ENCODE data around the gene FAM222A. TPM values are rescaled to one million over a fixed set of nuclear protein-coding genes. Genes with fewer than 3 reads are reported as not detected.
A peak's percentile ranks its signal among the peaks of the same experiment; 100 is the strongest.

FAM222A gene
- total RNA-seq, 1 experiment from 2014 or later: 12.8 TPM

DNA sequence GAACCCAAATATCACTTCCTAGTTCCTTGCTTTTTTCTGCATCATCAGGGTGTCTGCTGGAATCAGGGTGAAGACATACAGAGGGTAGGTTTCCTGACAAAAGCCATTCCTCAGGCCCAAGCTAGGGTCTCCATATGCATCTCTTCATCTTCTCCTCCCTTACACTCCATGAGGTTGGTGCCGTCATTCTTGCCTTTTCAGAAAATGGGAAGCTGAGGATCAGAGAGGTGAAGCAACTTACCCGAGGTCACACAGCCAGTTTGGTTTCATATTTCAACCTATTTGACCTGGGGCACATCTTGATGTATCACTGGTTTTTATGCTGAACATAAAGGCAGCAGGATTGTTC is 7.3 kb upstream of the FAM222A start:
- Histone ChIP-seq H3K27ac (ENCODE audit: low read length) (peak overlapping the region; percentile 17; the same call in 1 of the 2 replicates), H3K27me3 (ENCODE audit: control insufficient read depth, insufficient read depth, low read length) (no peaks in the 10 kb centered on the region), H3K9me3 (ENCODE audit: control insufficient read depth, insufficient read depth, low read depth, low read length) (no peaks in the 10 kb centered on the region), H3K4me1 (ENCODE audit: control insufficient read depth, insufficient read depth, low read length) (peaks cover 28% of the 10 kb centered on the region), H3K4me3 (ENCODE audit: low read depth in 2 of 2, low read length in 2 of 2) (no peak overlapping the region), H3K36me3 (ENCODE audit: control insufficient read depth, insufficient read depth, low read length) (no peaks in the 10 kb centered on the region)
- intact Hi-C loops (cut with micrococcal nuclease; ENCODE audit: unreplicated experiment): no loop called here
- DNase-seq (ENCODE audit: low read depth, low spot score): no peak
- TF ChIP-seq SIN3A (IDR thresholded peaks at IDR 0.05; ENCODE audit: borderline replicate concordance, insufficient read depth, low read depth, low read length) (no peak), TCF7L2 (IDR thresholded peaks at IDR 0.05; ENCODE audit: low read depth, low read length) (no peak), POLR2AphosphoS5 (IDR thresholded peaks at IDR 0.05; ENCODE audit: low read depth, low read length) (no peak)
- TF ChIP-seq, protein P1, sequence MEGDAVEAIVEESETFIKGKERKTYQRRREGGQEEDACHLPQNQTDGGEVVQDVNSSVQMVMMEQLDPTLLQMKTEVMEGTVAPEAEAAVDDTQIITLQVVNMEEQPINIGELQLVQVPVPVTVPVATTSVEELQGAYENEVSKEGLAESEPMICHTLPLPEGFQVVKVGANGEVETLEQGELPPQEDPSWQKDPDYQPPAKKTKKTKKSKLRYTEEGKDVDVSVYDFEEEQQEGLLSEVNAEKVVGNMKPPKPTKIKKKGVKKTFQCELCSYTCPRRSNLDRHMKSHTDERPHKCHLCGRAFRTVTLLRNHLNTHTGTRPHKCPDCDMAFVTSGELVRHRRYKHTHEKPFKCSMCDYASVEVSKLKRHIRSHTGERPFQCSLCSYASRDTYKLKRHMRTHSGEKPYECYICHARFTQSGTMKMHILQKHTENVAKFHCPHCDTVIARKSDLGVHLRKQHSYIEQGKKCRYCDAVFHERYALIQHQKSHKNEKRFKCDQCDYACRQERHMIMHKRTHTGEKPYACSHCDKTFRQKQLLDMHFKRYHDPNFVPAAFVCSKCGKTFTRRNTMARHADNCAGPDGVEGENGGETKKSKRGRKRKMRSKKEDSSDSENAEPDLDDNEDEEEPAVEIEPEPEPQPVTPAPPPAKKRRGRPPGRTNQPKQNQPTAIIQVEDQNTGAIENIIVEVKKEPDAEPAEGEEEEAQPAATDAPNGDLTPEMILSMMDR (IDR thresholded peaks at IDR 0.05): no peak
- TF ChIP-seq, protein P2, sequence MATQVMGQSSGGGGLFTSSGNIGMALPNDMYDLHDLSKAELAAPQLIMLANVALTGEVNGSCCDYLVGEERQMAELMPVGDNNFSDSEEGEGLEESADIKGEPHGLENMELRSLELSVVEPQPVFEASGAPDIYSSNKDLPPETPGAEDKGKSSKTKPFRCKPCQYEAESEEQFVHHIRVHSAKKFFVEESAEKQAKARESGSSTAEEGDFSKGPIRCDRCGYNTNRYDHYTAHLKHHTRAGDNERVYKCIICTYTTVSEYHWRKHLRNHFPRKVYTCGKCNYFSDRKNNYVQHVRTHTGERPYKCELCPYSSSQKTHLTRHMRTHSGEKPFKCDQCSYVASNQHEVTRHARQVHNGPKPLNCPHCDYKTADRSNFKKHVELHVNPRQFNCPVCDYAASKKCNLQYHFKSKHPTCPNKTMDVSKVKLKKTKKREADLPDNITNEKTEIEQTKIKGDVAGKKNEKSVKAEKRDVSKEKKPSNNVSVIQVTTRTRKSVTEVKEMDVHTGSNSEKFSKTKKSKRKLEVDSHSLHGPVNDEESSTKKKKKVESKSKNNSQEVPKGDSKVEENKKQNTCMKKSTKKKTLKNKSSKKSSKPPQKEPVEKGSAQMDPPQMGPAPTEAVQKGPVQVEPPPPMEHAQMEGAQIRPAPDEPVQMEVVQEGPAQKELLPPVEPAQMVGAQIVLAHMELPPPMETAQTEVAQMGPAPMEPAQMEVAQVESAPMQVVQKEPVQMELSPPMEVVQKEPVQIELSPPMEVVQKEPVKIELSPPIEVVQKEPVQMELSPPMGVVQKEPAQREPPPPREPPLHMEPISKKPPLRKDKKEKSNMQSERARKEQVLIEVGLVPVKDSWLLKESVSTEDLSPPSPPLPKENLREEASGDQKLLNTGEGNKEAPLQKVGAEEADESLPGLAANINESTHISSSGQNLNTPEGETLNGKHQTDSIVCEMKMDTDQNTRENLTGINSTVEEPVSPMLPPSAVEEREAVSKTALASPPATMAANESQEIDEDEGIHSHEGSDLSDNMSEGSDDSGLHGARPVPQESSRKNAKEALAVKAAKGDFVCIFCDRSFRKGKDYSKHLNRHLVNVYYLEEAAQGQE (IDR thresholded peaks at IDR 0.05; ENCODE audit: insufficient read depth in 1 of 2, low read depth in 2 of 2, low read length in 1 of 2): no peak
- ChIA-PET POLR2A (no interaction called here), CTCF (no interaction called here)
- ATAC-seq: no peak
- in situ Hi-C loops (cut with HindIII; ENCODE audit: low pct_unique_long_range_greater_than_20kb, low sequenced_read_pairs): no loop called here
- BruUV-seq (replicated peaks): no TSS peak

DNA sequence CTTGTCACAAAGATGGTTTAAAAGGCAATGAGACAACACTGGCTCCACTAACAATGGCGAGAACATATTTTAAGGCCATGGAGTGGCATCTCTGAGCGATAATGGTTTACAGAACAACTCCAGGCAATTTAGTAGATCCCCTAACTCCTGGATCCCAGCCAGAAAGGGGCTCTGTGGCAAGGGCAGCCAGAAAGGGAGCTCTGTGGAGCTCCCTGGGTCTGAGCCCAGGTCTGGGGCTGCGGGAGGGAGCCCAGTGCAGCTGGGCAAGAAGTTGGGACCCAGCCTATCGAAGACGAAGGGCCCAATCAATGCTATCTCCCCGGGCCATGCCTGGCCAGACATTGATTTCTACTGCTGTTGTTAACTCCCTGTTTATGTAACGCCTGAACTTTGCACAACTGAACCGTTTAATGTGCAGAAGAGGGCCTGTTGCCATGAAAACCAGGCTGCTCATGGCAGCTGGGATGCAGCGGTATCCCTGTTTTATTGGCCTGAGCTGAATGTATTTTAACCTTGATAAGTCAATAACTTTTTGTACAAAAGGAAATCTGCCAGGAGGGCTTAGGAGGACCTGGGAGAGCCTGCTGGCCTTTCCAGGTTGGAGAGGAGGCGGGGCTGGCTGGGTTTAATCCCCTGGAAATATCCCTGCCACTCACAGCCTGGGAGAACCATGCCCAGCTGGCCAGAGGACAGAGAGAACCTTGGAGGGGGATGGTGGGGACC is 6.7 kb upstream of the FAM222A start:
- TF ChIP-seq POLR2AphosphoS5 (IDR thresholded peaks at IDR 0.05; ENCODE audit: low read depth, low read length) (no peak), SIN3A (IDR thresholded peaks at IDR 0.05; ENCODE audit: borderline replicate concordance, insufficient read depth, low read depth, low read length) (no peak), TCF7L2 (IDR thresholded peaks at IDR 0.05; ENCODE audit: low read depth, low read length) (no peak)
- TF ChIP-seq, protein P2 (IDR thresholded peaks at IDR 0.05; ENCODE audit: insufficient read depth in 1 of 2, low read depth in 2 of 2, low read length in 1 of 2): no peak
- TF ChIP-seq, protein P1 (IDR thresholded peaks at IDR 0.05): no peak
- no peak overlapping the region for H3K4me3 ChIP-seq (ENCODE audit: low read depth in 2 of 2, low read length in 2 of 2)
- H3K36me3 ChIP-seq (ENCODE audit: control insufficient read depth, insufficient read depth, low read length): no peaks in the 10 kb centered on the region
- no peaks in the 10 kb centered on the region for H3K9me3 ChIP-seq (ENCODE audit: control insufficient read depth, insufficient read depth, low read depth, low read length)
- no TSS peak for BruUV-seq (replicated peaks)
- H3K27me3 ChIP-seq (ENCODE audit: control insufficient read depth, insufficient read depth, low read length): no peaks in the 10 kb centered on the region
- H3K27ac ChIP-seq (ENCODE audit: low read length): peak overlapping the region; percentile 17; the same call in 1 of the 2 replicates
- ChIA-PET CTCF (no interaction called here), POLR2A (no interaction called here)
- DNase-seq (ENCODE audit: low read depth, low spot score) (no peak), ATAC-seq (no peak)
- in situ Hi-C loops (cut with HindIII; ENCODE audit: low pct_unique_long_range_greater_than_20kb, low sequenced_read_pairs): no loop called here
- H3K4me1 ChIP-seq (ENCODE audit: control insufficient read depth, insufficient read depth, low read length): peaks cover 28% of the 10 kb centered on the region
- intact Hi-C loops (cut with micrococcal nuclease; ENCODE audit: unreplicated experiment): no loop called here
